ENCODE data around the gene MOAP1. TPM values are rescaled to one million over a fixed set of nuclear protein-coding genes. Genes with fewer than 3 reads are reported as not detected.
"Not testable (repeated sequence)": the region's sequence is repeated elsewhere in the genome, so short reads cannot be mapped to it uniquely, and the experiment has no call there.

The MOAP1 gene
- total RNA-seq, 2 experiments from 2014 or later = 31.6 TPM

GRCh38 chr14:93153121-93153520 lies 31.6 kb downstream of the MOAP1 start:
- no peaks in the 10 kb centered on the region for H3K9me3 Mint-ChIP-seq
- H3K27ac Mint-ChIP-seq = no peak overlapping the region
- POLR2A ChIA-PET = no interaction called here
- ATAC-seq (ENCODE audit: low read depth) (no peak), DNase-seq (no peak)
- H3K27me3 Mint-ChIP-seq = peaks cover 6% of the 10 kb centered on the region
- H3K36me3 Mint-ChIP-seq = no peaks in the 10 kb centered on the region
- H3K4me1 Mint-ChIP-seq = peaks cover 4% of the 10 kb centered on the region
- H3K4me3 Mint-ChIP-seq = no peak overlapping the region

- Mint-ChIP-seq H3K27ac (no peak overlapping the region), H3K4me1 (peaks cover 4% of the 10 kb centered on the region), H3K9me3 (no peaks in the 10 kb centered on the region), H3K27me3 (peaks cover 7% of the 10 kb centered on the region), H3K36me3 (no peaks in the 10 kb centered on the region), H3K4me3 (no peak overlapping the region)
- no peak for DNase-seq
- ATAC-seq (ENCODE audit: low read depth) = no peak
- POLR2A ChIA-PET = no interaction called here
These were observed 34.2 kb downstream of the MOAP1 start for GRCh38 chr14:93150227-93151208.

- ATAC-seq (ENCODE audit: low read depth) (no peak), DNase-seq (no peak)
- peaks cover 7% of the 10 kb centered on the region for H3K27me3 Mint-ChIP-seq
- H3K36me3 Mint-ChIP-seq = no peaks in the 10 kb centered on the region
- no peaks in the 10 kb centered on the region for H3K9me3 Mint-ChIP-seq
- POLR2A ChIA-PET = no interaction called here
- no peak overlapping the region for H3K27ac Mint-ChIP-seq
- H3K4me1 Mint-ChIP-seq = peaks cover 4% of the 10 kb centered on the region
- no peak overlapping the region for H3K4me3 Mint-ChIP-seq
These were observed 35.7 kb downstream of the MOAP1 start for GRCh38 chr14:93148979-93149378.

- H3K36me3 Mint-ChIP-seq = no peaks in the 10 kb centered on the region
- H3K4me1 Mint-ChIP-seq = peaks cover 4% of the 10 kb centered on the region
- no peaks in the 10 kb centered on the region for H3K9me3 Mint-ChIP-seq
- no peak for ATAC-seq (ENCODE audit: low read depth)
- H3K27ac Mint-ChIP-seq = no peak overlapping the region
- POLR2A ChIA-PET = no interaction called here
- peaks cover 12% of the 10 kb centered on the region for H3K27me3 Mint-ChIP-seq
- no peak overlapping the region for H3K4me3 Mint-ChIP-seq
- no peak for DNase-seq
These were observed 38.6 kb downstream of the MOAP1 start for GRCh38 chr14:93146119-93146518.

- H3K4me1 Mint-ChIP-seq = peaks cover 2% of the 10 kb centered on the region
These were observed 41.6 kb downstream of the MOAP1 start for GRCh38 chr14:93142854-93143652.

GRCh38 chr14:93137864-93138263 lies 46.8 kb downstream of the MOAP1 start:
- no peak overlapping the region for H3K27ac Mint-ChIP-seq
- H3K27me3 Mint-ChIP-seq = peaks cover 2% of the 10 kb centered on the region
- DNase-seq = no peak
- no peaks in the 10 kb centered on the region for H3K9me3 Mint-ChIP-seq
- POLR2A ChIA-PET = no interaction called here
- no peak for ATAC-seq (ENCODE audit: low read depth)
- H3K36me3 Mint-ChIP-seq = no peaks in the 10 kb centered on the region
- H3K4me1 Mint-ChIP-seq = peaks cover 2% of the 10 kb centered on the region
- no peak overlapping the region for H3K4me3 Mint-ChIP-seq

More at GRCh38 chr14:93142854-93143652, 41.6 kb downstream of the MOAP1 start:
- ATAC-seq (ENCODE audit: low read depth) (no peak), DNase-seq (no peak)
- no peaks in the 10 kb centered on the region for H3K9me3 Mint-ChIP-seq
- peaks cover 8% of the 10 kb centered on the region for H3K27me3 Mint-ChIP-seq
- H3K36me3 Mint-ChIP-seq = no peaks in the 10 kb centered on the region
- H3K4me3 Mint-ChIP-seq = no peak overlapping the region
- POLR2A ChIA-PET = no interaction called here
- no peak overlapping the region for H3K27ac Mint-ChIP-seq

GRCh38 chr14:93136508-93136907 lies 48.2 kb downstream of the MOAP1 start:
- ATAC-seq (ENCODE audit: low read depth); H3K9me3 Mint-ChIP-seq; H3K4me1 Mint-ChIP-seq; H3K4me3 Mint-ChIP-seq; DNase-seq; H3K27ac Mint-ChIP-seq; H3K36me3 Mint-ChIP-seq; H3K27me3 Mint-ChIP-seq: not testable (repeated sequence)
- POLR2A ChIA-PET = interaction anchor here (1.4 kb wide), 1 partner anchor 24 kb away, joined by 3 read pairs; no protein-coding TSS in a partner anchor

GRCh38 chr14:93136009-93136408 lies 48.7 kb downstream of the MOAP1 start:
- no peak overlapping the region for H3K27ac Mint-ChIP-seq
- ATAC-seq (ENCODE audit: low read depth) (no peak), DNase-seq (no peak)
- H3K9me3 Mint-ChIP-seq = no peaks in the 10 kb centered on the region
- H3K36me3 Mint-ChIP-seq = no peaks in the 10 kb centered on the region
- POLR2A ChIA-PET = interaction anchor here (1.4 kb wide), 1 partner anchor 23 kb away, joined by 3 read pairs; no protein-coding TSS in a partner anchor
- H3K27me3 Mint-ChIP-seq = no peaks in the 10 kb centered on the region
- peaks cover 2% of the 10 kb centered on the region for H3K4me1 Mint-ChIP-seq
- H3K4me3 Mint-ChIP-seq = no peak overlapping the region

- Mint-ChIP-seq H3K9me3 (no peaks in the 10 kb centered on the region), H3K36me3 (no peaks in the 10 kb centered on the region), H3K27me3 (no peaks in the 10 kb centered on the region), H3K27ac (peak overlapping the region; percentile 4), H3K4me1 (peaks cover 2% of the 10 kb centered on the region), H3K4me3 (no peak overlapping the region)
- ATAC-seq (ENCODE audit: low read depth) (no peak), DNase-seq (no peak)
- POLR2A ChIA-PET = no interaction called here
These were observed 49.3 kb downstream of the MOAP1 start for GRCh38 chr14:93135399-93135798.

GRCh38 chr14:93133464-93133863 lies 51.2 kb downstream of the MOAP1 start:
- peaks cover 4% of the 10 kb centered on the region for H3K27me3 Mint-ChIP-seq
- no peak for DNase-seq
- peaks cover 2% of the 10 kb centered on the region for H3K4me1 Mint-ChIP-seq
- H3K4me3 Mint-ChIP-seq = no peak overlapping the region
- POLR2A ChIA-PET = interaction anchor here (0.7 kb wide), 1 partner anchor 134 kb away, joined by 4 read pairs; no protein-coding TSS in a partner anchor
- ATAC-seq (ENCODE audit: low read depth) = no peak
- no peaks in the 10 kb centered on the region for H3K9me3 Mint-ChIP-seq
- H3K27ac Mint-ChIP-seq = no peak overlapping the region
- no peaks in the 10 kb centered on the region for H3K36me3 Mint-ChIP-seq

GRCh38 chr14:93132472-93133065 lies 52.1 kb downstream of the MOAP1 start:
- H3K4me3 Mint-ChIP-seq = no peak overlapping the region
- DNase-seq (no peak), ATAC-seq (ENCODE audit: low read depth) (peak; percentile 73)
- H3K36me3 Mint-ChIP-seq = no peaks in the 10 kb centered on the region
- POLR2A ChIA-PET = interaction anchor here (0.8 to 1.4 kb wide), 3 partner anchors 11 to 19 kb away, joined by 3 to 8 read pairs (median 3); no protein-coding TSS in a partner anchor
- H3K27ac Mint-ChIP-seq = no peak overlapping the region
- H3K9me3 Mint-ChIP-seq = no peaks in the 10 kb centered on the region
- peaks cover 6% of the 10 kb centered on the region for H3K27me3 Mint-ChIP-seq
- peaks cover 2% of the 10 kb centered on the region for H3K4me1 Mint-ChIP-seq
